ENCODE measurements around the gene NAA60.
A peak's percentile ranks its signal among the peaks of the same experiment; 100 is the strongest.
"Not testable (repeated sequence)": the region's sequence is repeated elsewhere in the genome, so short reads cannot be mapped to it uniquely, and the experiment has no call there.

The NAA60 gene

GRCh38 chr16:3472878-3473595 lies 29.6 kb downstream of the NAA60 start:
- DNase-seq = peak; percentile 76
- Histone ChIP-seq H3K36me3 (replicated peaks) (peaks cover 4% of the 10 kb centered on the region), H3K27me3 (replicated peaks) (no peaks in the 10 kb centered on the region), H3K27ac (peak overlapping the region; percentile 64), H3K4me3 (ENCODE audit: low read depth, low read length) (no peak overlapping the region)
- in situ Hi-C loops (cut with HindIII; ENCODE audit: low pct_ligation_motif_present, low sequenced_read_pairs) = no loop called here
- no peak for TF ChIP-seq CTCF (IDR thresholded peaks at IDR 0.05; ENCODE audit: low read depth, low read length, missing control alignments)

DNA sequence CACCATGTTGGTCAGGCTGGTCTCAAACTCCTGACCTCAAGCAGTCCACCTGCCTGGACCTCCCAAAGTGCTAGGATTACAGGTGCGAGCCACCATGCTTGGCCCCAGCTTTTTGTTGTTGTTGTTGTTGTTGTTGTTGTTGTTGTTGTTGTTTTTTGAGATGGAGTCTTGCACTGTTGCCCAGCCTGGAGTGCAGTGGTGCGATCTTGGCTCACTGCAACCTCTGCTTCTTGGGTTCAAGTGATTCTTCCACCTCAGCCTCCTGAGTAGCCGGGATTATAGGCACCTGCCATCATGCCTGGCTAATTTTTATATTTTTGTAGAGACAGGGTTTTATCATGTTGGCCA lies 30.1 kb downstream of the NAA60 start:
- in situ Hi-C loops (cut with HindIII; ENCODE audit: low pct_ligation_motif_present, low sequenced_read_pairs); DNase-seq; H3K36me3 ChIP-seq (replicated peaks); H3K4me3 ChIP-seq (ENCODE audit: low read depth, low read length); H3K27me3 ChIP-seq (replicated peaks): not testable (repeated sequence)
- H3K27ac ChIP-seq = peak overlapping the region; percentile 64

- Histone ChIP-seq H3K27me3 (replicated peaks) (no peaks in the 10 kb centered on the region), H3K27ac (no peak overlapping the region), H3K4me3 (ENCODE audit: low read depth, low read length) (no peak overlapping the region), H3K36me3 (replicated peaks) (peaks cover 6% of the 10 kb centered on the region)
- in situ Hi-C loops (cut with HindIII; ENCODE audit: low pct_ligation_motif_present, low sequenced_read_pairs) = no loop called here
- no peak for TF ChIP-seq CTCF (IDR thresholded peaks at IDR 0.05; ENCODE audit: low read depth, low read length, missing control alignments)
- DNase-seq = no peak
Observed at GRCh38 chr16:3474136-3474779, 30.8 kb downstream of the NAA60 start.

GRCh38 chr16:3474870-3475269 lies 31.4 kb downstream of the NAA60 start:
- H3K36me3 ChIP-seq (replicated peaks) = peaks cover 12% of the 10 kb centered on the region
- H3K4me3 ChIP-seq (ENCODE audit: low read depth, low read length); H3K27ac ChIP-seq; in situ Hi-C loops (cut with HindIII; ENCODE audit: low pct_ligation_motif_present, low sequenced_read_pairs); H3K27me3 ChIP-seq (replicated peaks); DNase-seq: not testable (repeated sequence)

GRCh38 chr16:3475604-3476375 lies 32.3 kb downstream of the NAA60 start:
- Histone ChIP-seq H3K27ac (no peak overlapping the region), H3K27me3 (replicated peaks) (no peaks in the 10 kb centered on the region), H3K36me3 (replicated peaks) (peaks cover 12% of the 10 kb centered on the region), H3K4me3 (ENCODE audit: low read depth, low read length) (no peak overlapping the region)
- DNase-seq = no peak
- in situ Hi-C loops (cut with HindIII; ENCODE audit: low pct_ligation_motif_present, low sequenced_read_pairs) = no loop called here
- no peak for TF ChIP-seq CTCF (IDR thresholded peaks at IDR 0.05; ENCODE audit: low read depth, low read length, missing control alignments)

- Histone ChIP-seq H3K36me3 (replicated peaks) (peaks cover 12% of the 10 kb centered on the region), H3K4me3 (ENCODE audit: low read depth, low read length) (no peak overlapping the region), H3K27me3 (replicated peaks) (no peaks in the 10 kb centered on the region), H3K27ac (no peak overlapping the region)
- DNase-seq = no peak
- in situ Hi-C loops (cut with HindIII; ENCODE audit: low pct_ligation_motif_present, low sequenced_read_pairs) = no loop called here
- TF ChIP-seq CTCF (IDR thresholded peaks at IDR 0.05; ENCODE audit: low read depth, low read length, missing control alignments) = no peak
Observed at GRCh38 chr16:3476409-3476808, 32.9 kb downstream of the NAA60 start.
